Measurements from ENCODE around the gene PRKAB1.
"Not testable (repeated sequence)": the region's sequence is repeated elsewhere in the genome, so short reads cannot be mapped to it uniquely, and the experiment has no call there.

PRKAB1 gene

GRCh38 chr12:119685375-119685774 lies 17.4 kb downstream of the PRKAB1 start:
- peak; percentile 30 for DNase-seq

- no peak for DNase-seq
Measured at GRCh38 chr12:119686355-119686754, 18.4 kb downstream of the PRKAB1 start.

DNA sequence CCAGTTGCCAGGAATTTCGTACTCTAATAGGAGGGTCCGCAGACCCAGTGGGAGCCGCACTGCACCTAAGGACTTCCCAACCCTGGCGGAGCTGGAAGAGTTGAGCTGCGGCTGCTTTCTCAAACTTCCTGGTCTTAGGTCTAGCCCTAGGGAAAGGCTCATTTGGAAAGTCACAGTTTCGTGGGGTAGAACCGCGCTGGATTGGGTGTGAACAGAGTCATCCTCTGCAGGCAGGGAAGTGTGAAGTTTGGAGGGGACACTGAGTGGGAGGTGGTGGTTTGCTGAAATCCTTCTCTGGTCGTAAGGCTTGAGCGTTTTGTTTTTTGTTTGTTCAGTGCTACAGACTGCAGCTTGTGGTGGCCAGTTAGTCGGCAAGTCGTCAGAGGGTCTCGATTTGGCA lies 18.8 kb downstream of the PRKAB1 start:
- no peak for DNase-seq

DNA sequence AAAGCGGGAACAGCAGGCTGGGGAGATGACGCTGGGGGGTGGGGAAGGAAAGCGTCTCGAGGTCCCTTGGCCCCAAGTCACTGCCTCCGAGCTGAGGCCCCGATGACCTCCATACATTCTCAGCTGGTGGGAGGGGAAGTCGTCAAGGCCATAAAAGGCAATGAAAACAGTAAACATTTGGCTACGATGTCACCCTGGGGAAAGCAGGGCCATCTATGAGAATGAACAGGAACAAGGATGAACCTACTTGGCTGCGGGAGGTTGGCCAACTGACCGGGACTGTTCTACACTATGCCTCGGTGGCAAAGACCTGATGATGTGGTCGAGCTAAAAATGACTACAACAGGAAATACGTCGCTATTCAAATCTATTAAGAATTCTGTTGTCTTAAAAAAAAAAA lies 19.5 kb downstream of the PRKAB1 start:
- no peak for DNase-seq

GRCh38 chr12:119687879-119688278 lies 19.9 kb downstream of the PRKAB1 start:
- DNase-seq = no peak

GRCh38 chr12:119689935-119690500 lies 22.1 kb downstream of the PRKAB1 start:
- DNase-seq = no peak

DNA sequence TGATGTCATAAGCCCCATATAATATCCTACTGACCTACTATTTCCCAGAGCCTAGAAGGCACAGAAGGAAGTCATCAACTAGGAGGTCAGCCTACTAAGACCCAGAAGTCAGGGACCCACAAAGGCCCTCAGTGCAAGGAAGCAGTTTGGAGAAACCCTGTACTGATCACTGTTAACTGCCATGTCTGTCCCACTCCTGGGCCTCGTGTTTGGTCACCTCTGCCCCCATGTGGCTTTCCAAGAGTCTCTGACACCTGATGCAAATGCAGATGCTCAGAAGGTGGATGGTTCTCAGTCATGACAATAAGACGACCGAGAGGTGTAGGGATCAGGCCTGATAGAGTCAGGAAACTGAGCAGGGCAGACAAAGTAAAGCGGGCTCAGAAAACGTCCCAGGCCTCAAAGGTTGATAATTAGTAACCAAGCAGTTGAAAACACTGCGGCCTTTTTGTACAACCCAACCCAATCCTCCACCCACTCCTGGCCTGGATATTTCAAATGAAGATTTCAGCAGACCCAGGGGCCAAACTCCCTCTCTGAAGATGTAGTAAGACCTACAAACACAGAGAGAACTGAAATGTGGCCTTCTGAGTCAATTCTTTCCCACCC lies 23.4 kb downstream of the PRKAB1 start:
- no peak for DNase-seq

- DNase-seq = no peak
Measured at GRCh38 chr12:119692410-119692809, 24.5 kb downstream of the PRKAB1 start.

- no peak for DNase-seq
Measured at GRCh38 chr12:119692997-119693396, 25.1 kb downstream of the PRKAB1 start.

DNA sequence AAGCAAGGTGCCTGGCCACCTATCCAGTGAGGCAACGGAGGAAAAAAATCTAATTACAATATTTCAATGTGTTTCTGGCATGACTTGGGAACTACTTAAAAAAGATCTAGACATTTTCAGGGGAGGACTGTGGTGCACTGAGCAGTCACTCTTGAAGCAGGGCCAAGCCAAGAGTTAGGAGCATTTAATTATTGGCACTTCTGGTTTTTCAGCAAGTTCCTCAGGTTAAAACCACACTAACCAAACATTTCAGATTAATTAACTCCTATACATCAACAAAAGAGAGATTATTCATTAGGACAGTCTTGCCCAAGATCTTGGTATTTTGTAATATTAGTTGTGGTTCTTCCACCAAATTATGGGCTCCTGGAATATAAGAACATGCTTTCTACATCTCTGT lies 25.6 kb downstream of the PRKAB1 start:
- DNase-seq = no peak

- DNase-seq = no peak
Measured at GRCh38 chr12:119694111-119694510, 26.2 kb downstream of the PRKAB1 start.

GRCh38 chr12:119695034-119695433 lies 27.1 kb downstream of the PRKAB1 start:
- DNase-seq = no peak

DNA sequence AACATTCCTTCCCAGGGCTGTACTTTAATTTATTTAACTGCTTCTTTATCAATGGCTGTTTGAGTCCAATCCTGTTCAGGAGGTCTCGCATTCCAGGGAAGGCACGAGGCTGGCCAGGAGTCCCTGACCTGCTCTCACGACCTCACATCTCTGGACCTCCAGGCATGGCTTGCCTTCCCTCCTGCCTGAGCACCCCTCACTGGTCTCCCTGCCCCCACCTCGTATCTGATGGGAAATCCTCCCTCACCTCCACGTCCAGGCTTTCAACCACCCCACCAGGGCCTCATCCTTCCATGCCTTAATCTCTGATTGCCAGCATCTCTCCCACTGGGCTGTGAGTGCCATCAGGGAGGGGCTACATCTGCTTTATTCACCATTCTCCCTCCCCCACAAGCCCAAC lies 29.0 kb downstream of the PRKAB1 start:
- DNase-seq = no peak

- no peak for DNase-seq
Measured at GRCh38 chr12:119699199-119699760, 31.3 kb downstream of the PRKAB1 start.

- no peak for DNase-seq
Measured at GRCh38 chr12:119700078-119700477, 32.1 kb downstream of the PRKAB1 start.

GRCh38 chr12:119704065-119704747 lies 36.3 kb downstream of the PRKAB1 start:
- DNase-seq = no peak

DNA sequence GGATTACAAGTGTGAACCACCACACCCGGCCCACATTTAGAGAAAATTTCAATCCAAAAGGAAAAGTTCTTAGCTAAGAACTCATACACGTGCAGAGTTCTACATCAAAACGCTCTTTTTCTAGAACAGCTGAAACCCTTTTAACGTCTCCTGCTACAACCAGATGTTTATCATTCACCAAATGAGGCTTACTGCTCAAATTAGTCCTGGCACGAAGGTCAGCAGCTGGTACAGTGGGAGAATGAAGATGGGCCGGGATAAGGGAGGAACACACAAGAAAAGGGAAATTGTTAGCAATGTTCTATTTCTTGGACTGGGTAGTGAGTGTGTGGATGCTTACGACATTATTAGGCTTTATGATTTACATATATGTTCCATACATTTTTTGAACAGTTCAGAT lies 37.2 kb downstream of the PRKAB1 start:
- no peak for DNase-seq

- not testable (repeated sequence) for DNase-seq
Measured at GRCh38 chr12:119706427-119706826, 38.5 kb downstream of the PRKAB1 start.

DNA sequence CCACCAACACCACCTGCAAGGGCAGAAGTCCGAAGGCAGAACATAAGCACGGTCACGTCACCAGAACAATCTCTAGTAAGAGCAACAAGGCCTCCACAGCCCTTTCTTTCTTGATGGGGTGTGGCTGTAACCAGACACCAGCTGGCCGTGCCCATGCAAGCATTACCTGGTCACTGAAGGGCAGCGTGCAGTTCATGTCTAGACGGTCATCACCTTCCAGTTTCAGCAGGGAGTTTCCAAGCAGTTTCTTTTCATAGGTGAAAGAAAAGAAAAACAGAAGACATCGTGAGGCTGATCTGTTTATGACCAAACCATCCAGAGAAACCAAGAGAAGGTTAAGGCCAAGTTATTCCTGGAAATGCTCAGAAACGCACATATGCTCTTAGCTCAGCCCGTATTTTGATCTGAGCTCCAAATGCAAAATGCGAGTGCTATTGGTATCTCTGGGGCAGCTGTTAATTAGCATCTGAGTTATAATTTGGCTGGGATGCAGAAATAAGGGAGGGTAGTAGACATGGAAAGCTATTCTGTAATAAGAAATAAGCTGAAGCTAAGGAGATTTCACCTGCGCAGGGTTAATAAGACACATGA lies 42.5 kb downstream of the PRKAB1 start:
- no peak for DNase-seq

DNA sequence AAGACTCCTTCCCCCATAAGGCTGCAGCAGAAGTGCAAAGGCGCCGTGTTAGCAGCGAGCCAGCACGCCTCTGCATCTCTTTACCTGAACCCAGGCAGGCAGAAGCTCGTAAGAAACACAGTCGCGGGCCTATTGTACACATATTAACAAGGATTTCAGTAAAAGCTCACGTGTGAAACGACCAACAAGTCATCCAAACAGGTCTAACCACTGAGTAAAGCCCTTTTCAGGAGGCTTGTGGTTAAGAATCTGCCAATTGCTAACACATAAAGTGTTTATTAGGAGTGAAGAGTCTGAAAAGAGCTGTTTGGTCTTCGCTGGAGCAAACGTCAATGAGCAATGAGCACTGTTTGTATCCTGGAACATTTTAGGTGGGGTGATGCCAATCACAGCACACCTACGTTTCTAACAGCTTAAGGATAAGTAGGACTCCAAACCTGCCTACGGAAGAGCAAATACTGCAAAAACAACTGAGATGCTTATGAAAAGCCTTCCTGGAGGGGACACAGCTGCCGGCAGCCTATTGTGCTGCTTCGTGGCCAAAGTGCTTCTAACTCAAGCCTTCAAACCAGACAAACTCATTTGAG lies 43.1 kb downstream of the PRKAB1 start:
- DNase-seq = no peak

DNA sequence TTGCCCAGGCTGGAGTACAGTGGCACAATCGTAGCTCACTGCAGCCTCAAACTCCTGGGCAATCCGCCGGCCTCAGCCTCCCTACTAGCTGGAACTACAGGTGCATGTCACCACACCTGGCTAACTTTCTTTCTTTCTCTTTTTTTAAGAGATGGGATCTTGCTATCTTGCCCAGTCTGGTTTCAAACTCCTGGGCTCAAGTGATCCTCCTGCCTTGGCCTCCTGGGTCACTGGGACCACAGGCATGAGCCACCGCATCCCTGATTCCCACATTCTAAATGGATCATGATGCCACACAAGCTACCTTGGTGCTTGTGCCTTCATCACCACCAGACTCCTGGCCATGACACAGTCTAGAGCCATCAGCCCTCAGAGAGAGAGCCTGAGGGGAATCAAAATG lies 43.8 kb downstream of the PRKAB1 start:
- DNase-seq = no peak

DNA sequence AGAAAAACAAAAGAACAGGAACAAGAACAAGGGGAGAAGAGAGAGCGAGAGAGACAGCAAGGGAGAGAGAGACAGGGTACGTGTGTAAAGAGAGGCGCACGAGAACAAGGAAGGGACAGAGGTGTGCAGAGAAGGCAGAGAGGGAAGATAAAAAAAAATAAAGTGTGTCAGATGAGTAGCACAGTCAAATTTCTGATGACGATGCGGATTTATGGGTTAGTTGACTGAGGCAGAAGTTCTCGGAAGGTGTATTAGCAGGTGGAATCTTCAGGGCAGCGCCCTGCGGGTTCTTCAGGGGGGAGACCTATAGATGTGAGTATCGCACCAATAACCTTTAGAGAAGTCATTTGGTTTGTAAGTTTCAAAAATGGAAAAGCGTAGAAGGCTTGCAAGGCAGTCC lies 44.8 kb downstream of the PRKAB1 start:
- no peak for DNase-seq

- no peak for DNase-seq
Measured at GRCh38 chr12:119713551-119714031, 45.7 kb downstream of the PRKAB1 start.

Measured in eye (tissue), 1 donor.